Keratinocyte (primary cell): ENCODE results near the gene UCK2.

Experiments
- EZH2 ChIP-seq: IDR thresholded peaks from one replicate; pipeline ENCODE4 v1.6.1; 2012; ENCODE audit warnings: inconsistent platforms, mild to moderate bottlenecking, low read length, moderate library complexity
- TF ChIP-seq, protein P1 (sequence below), 3 experiments: IDR thresholded peaks in 1 of 3; conservative IDR thresholded peaks in 1 of 3; optimal IDR thresholded peaks in 1 of 3; 2 replicates in 2 of 3; 3 replicates in 1 of 3; pipeline versions ENCODE3 to v1.5.1; 2011; ENCODE audit warnings: low read length in 3 of 3, mild to moderate bottlenecking in 3 of 3, moderate library complexity in 2 of 3, control low read depth in 1 of 3, inconsistent platforms in 1 of 3; ENCODE audit not compliant: insufficient read depth in 2 of 3; ENCODE audit errors: extremely low read depth in 1 of 3

DNA sequence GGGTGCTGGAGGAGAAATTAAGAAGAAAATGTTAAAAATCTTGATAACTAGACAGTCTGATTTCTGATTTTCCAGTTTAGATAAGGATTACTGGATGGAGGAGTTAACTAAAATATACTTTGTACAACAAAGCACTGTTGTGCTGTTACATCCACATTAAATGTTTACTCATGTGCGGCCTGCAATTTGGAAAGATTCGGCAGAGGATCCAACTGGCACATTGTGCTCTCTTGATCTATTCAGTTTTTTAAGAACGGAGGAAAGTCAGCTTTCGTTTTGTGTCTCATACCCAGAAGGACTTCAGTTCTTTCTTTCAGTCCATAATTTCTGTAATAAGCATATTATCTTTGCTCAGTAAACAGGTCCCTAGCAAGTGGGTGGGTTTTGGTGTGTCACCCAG is 52.5 kb downstream of the UCK2 start:
- TF ChIP-seq, protein P1, sequence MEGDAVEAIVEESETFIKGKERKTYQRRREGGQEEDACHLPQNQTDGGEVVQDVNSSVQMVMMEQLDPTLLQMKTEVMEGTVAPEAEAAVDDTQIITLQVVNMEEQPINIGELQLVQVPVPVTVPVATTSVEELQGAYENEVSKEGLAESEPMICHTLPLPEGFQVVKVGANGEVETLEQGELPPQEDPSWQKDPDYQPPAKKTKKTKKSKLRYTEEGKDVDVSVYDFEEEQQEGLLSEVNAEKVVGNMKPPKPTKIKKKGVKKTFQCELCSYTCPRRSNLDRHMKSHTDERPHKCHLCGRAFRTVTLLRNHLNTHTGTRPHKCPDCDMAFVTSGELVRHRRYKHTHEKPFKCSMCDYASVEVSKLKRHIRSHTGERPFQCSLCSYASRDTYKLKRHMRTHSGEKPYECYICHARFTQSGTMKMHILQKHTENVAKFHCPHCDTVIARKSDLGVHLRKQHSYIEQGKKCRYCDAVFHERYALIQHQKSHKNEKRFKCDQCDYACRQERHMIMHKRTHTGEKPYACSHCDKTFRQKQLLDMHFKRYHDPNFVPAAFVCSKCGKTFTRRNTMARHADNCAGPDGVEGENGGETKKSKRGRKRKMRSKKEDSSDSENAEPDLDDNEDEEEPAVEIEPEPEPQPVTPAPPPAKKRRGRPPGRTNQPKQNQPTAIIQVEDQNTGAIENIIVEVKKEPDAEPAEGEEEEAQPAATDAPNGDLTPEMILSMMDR (optimal IDR thresholded peaks at IDR 0.05 in 1 of 3, IDR thresholded peaks at IDR 0.05 in 1 of 3, conservative IDR thresholded peaks at IDR 0.05 in 1 of 3; ENCODE audit: extremely low read depth in 1 of 3, insufficient read depth in 2 of 3, low read length in 3 of 3), result no peak
- TF ChIP-seq EZH2, result no peak
